ENCODE results near the gene ALOX15B. TPM values are rescaled to one million over a fixed set of nuclear protein-coding genes. Genes with fewer than 3 reads are reported as not detected.
A peak's percentile ranks its signal among the peaks of the same experiment; 100 is the strongest.

The ALOX15B gene
- total RNA-seq, 1 experiment from 2014 or later, result not detected

DNA sequence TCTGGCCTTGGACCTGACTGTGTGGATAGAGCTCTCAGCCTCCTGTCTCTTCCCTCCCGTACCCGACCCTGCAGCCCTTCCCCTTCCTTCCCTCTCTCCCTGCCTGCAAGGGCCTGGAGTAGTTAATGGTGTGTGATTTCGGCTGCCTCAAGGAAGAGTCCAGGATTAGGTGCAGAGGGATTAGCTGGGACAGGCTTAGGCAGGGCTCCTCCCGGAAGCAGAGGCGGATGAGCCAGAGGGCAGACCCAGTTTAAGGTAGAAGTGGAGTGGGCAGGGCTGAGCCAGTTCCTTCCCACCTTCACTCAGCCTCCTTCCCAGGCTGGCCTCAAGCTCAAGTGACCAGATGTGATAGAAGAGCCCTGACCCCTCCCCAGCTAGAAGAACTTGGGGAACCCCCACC is 19.7 kb upstream of the ALOX15B start:
- intact Hi-C loops (cut with micrococcal nuclease; ENCODE audit: unreplicated experiment), result no loop called here

DNA sequence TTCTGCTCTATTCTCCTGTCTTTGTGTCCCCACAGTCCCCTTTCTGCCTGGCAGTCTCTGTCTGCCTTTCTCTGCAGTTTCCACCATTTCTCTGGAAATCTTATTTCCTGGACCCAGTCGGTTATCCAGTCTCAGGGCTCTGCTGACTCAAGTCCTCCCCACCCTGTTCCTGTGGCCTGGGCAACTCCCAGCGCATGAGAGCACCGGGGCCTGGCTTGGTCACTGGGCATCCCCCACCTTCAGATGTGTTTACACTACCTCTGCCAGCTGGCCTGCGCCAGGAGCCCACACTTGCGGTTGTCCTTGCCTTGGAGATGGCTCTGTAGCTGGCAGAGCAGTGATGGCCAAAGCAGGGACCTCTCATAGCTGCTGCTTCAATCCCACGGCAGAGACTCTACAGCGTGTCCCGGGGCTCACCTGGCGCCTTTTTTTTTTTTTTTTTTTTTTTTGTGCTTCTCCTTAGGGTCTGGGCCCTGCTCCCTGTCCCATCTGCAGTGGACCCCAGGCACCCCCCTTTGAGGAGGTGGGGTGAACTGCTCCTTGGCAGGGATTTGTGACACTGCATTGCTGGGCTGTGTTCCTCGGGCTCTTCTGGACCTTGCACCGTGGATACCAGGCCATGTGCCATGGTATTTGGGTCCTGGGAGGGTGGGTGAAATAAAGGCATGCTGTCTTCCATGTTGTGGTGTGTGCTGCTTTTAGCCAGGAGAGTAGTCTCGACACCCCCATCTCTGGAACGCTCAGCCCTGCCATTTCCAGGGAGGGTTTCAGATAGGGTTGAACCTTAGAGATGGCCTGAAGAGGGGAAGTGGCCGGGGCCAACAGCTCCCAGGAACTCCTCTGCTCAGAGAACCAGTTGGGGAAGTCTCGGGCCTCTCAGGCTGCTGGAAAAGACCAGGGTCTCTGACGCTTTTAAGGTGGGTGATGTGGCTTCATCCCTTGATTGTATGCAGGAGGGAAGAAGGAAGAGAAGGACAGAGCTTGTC is 18.9 kb upstream of the ALOX15B start:
- TF ChIP-seq EZH2 (IDR thresholded peaks at IDR 0.05; ENCODE audit: low read depth), result no peak
- TF ChIP-seq, protein P1, sequence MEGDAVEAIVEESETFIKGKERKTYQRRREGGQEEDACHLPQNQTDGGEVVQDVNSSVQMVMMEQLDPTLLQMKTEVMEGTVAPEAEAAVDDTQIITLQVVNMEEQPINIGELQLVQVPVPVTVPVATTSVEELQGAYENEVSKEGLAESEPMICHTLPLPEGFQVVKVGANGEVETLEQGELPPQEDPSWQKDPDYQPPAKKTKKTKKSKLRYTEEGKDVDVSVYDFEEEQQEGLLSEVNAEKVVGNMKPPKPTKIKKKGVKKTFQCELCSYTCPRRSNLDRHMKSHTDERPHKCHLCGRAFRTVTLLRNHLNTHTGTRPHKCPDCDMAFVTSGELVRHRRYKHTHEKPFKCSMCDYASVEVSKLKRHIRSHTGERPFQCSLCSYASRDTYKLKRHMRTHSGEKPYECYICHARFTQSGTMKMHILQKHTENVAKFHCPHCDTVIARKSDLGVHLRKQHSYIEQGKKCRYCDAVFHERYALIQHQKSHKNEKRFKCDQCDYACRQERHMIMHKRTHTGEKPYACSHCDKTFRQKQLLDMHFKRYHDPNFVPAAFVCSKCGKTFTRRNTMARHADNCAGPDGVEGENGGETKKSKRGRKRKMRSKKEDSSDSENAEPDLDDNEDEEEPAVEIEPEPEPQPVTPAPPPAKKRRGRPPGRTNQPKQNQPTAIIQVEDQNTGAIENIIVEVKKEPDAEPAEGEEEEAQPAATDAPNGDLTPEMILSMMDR (conservative IDR thresholded peaks at IDR 0.05), result no peak
- Histone ChIP-seq H3K27ac (no peak overlapping the region), H3K9me3 (ENCODE audit: insufficient read depth, low read depth) (no peaks in the 10 kb centered on the region), H3K4me3 (no peak overlapping the region), H2AFZ (no peak overlapping the region), H3K4me1 (replicated peaks; ENCODE audit: insufficient read depth) (no peaks in the 10 kb centered on the region), H3K36me3 (ENCODE audit: low read depth) (no peaks in the 10 kb centered on the region), H3K79me2 (ENCODE audit: low read depth) (no peaks in the 10 kb centered on the region), H4K20me1 (ENCODE audit: insufficient read depth) (no peaks in the 10 kb centered on the region), H3K4me2 (no peak overlapping the region), H3F3A (ENCODE audit: insufficient read depth, low read depth) (0 out of 2 replicates have a peak, but pooled peaks cover 3% of the 10 kb centered on the region), H3K9me2 (ENCODE audit: insufficient read depth) (no peaks in the 10 kb centered on the region), H3K27me3 (ENCODE audit: insufficient read depth, low read depth) (no peaks in the 10 kb centered on the region)
- CTCF ChIA-PET, result interaction anchor here (0.6 to 1.5 kb wide), 2 partner anchors 21 to 106 kb away, joined by 7 to 10 read pairs; no protein-coding TSS in a partner anchor
- POLR2A ChIA-PET (ENCODE audit: unreplicated experiment), result interaction anchor here (0.7 kb wide), 2 partner anchors 64 to 675 kb away, joined by 3 to 10 read pairs; no protein-coding TSS in a partner anchor
- BruUV-seq (replicated peaks), result no TSS peak
- DNase-seq, result peak in 1 of 2 experiments; percentile 37
- intact Hi-C loops (cut with micrococcal nuclease; ENCODE audit: unreplicated experiment), result no loop called here

More for the DNA sequence above, 19.7 kb upstream of the ALOX15B start:
- H3K4me1 ChIP-seq (replicated peaks; ENCODE audit: insufficient read depth), result no peaks in the 10 kb centered on the region
- H3K27me3 ChIP-seq (ENCODE audit: insufficient read depth, low read depth), result no peaks in the 10 kb centered on the region
- no peaks in the 10 kb centered on the region for H3K9me3 ChIP-seq (ENCODE audit: insufficient read depth, low read depth)
- POLR2A ChIA-PET (ENCODE audit: unreplicated experiment), result no interaction called here
- H3K36me3 ChIP-seq (ENCODE audit: low read depth), result no peaks in the 10 kb centered on the region
- BruUV-seq (replicated peaks), result no TSS peak
- no peak for DNase-seq
- CTCF ChIA-PET, result interaction anchor here (0.6 to 1.5 kb wide), 2 partner anchors 22 to 392 kb away, joined by 3 to 7 read pairs; partner anchors contain the start of gene SAT2
- no peak overlapping the region for H3K4me2 ChIP-seq
- no peak overlapping the region for H3K27ac ChIP-seq
- no peaks in the 10 kb centered on the region for H3K79me2 ChIP-seq (ENCODE audit: low read depth)
- H4K20me1 ChIP-seq (ENCODE audit: insufficient read depth), result no peaks in the 10 kb centered on the region
- H3F3A ChIP-seq (ENCODE audit: insufficient read depth, low read depth), result 0 out of 2 replicates have a peak, but pooled peaks cover 3% of the 10 kb centered on the region
- TF ChIP-seq, protein P1 (conservative IDR thresholded peaks at IDR 0.05), result no peak
- no peak for TF ChIP-seq EZH2 (IDR thresholded peaks at IDR 0.05; ENCODE audit: low read depth)
- H2AFZ ChIP-seq, result no peak overlapping the region
- no peaks in the 10 kb centered on the region for H3K9me2 ChIP-seq (ENCODE audit: insufficient read depth)
- no peak overlapping the region for H3K4me3 ChIP-seq

DNA sequence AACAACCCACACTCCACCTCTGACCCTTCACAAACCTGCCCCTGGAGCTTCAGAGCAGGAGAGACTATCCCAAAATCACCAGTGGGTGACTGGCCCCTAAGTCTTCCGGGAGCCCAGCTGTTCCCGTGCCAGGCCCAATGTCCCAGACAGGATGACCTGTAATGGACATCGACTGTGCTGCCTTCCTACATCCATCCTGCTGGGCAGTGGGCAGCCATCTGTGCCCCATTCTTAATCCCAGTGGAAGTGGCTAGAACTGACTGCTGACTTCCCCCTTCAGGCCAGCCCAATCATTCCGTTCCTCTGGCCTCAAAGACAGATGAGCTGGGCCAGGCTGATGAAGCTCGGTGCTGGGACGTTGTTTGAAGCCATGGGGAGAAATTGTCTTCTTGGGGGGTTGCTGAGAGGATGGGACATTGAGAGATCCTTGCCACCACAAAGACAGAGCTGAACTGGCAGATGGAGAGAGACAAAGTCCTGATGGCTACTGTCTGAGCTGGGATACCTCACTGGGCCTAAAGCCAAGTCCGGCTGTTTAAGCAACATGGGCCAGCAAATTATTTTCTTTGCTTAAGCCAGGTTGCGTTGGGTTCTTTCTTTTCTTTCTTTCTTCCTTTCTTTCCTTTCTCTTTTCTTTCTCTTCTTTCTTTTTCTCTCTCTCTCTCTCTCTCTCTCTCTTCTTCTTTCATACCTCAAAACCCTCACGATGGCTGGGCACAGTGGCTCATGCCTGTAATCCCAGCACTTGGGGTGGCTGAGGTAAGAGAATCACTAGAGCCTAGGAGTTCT is 17.9 kb upstream of the ALOX15B start:
- H3K4me3 ChIP-seq, result no peak overlapping the region
- H2AFZ ChIP-seq, result no peak overlapping the region
- no peaks in the 10 kb centered on the region for H3K9me2 ChIP-seq (ENCODE audit: insufficient read depth)
- intact Hi-C loops (cut with micrococcal nuclease; ENCODE audit: unreplicated experiment), result no loop called here
- POLR2A ChIA-PET (ENCODE audit: unreplicated experiment), result interaction anchor here (0.7 kb wide), 1 partner anchor 676 kb away, joined by 10 read pairs; no protein-coding TSS in a partner anchor
- no peaks in the 10 kb centered on the region for H3K27me3 ChIP-seq (ENCODE audit: insufficient read depth, low read depth)
- 0 out of 2 replicates have a peak, but pooled peaks cover 3% of the 10 kb centered on the region for H3F3A ChIP-seq (ENCODE audit: insufficient read depth, low read depth)
- no peaks in the 10 kb centered on the region for H3K9me3 ChIP-seq (ENCODE audit: insufficient read depth, low read depth)
- no peaks in the 10 kb centered on the region for H3K36me3 ChIP-seq (ENCODE audit: low read depth)
- no peaks in the 10 kb centered on the region for H3K4me1 ChIP-seq (replicated peaks; ENCODE audit: insufficient read depth)
- BruUV-seq (replicated peaks), result no TSS peak
- no peaks in the 10 kb centered on the region for H4K20me1 ChIP-seq (ENCODE audit: insufficient read depth)
- no peak overlapping the region for H3K4me2 ChIP-seq
- no peaks in the 10 kb centered on the region for H3K79me2 ChIP-seq (ENCODE audit: low read depth)
- TF ChIP-seq, protein P1 (conservative IDR thresholded peaks at IDR 0.05), result no peak
- TF ChIP-seq EZH2 (IDR thresholded peaks at IDR 0.05; ENCODE audit: low read depth), result no peak
- no peak overlapping the region for H3K27ac ChIP-seq
- no peak for DNase-seq
- CTCF ChIA-PET, result interaction anchor here (0.6 kb wide), 1 partner anchor 107 kb away, joined by 10 read pairs; no protein-coding TSS in a partner anchor

Data from PC-9 (cell line).